ENCODE data around the gene GAS7.

The GAS7 gene

GRCh38 chr17:10094797-10095196 is 103.6 kb downstream of the GAS7 start:
- H3K36me3 ChIP-seq (ENCODE audit: insufficient read depth): no peaks in the 10 kb centered on the region
- TF ChIP-seq, protein P1, sequence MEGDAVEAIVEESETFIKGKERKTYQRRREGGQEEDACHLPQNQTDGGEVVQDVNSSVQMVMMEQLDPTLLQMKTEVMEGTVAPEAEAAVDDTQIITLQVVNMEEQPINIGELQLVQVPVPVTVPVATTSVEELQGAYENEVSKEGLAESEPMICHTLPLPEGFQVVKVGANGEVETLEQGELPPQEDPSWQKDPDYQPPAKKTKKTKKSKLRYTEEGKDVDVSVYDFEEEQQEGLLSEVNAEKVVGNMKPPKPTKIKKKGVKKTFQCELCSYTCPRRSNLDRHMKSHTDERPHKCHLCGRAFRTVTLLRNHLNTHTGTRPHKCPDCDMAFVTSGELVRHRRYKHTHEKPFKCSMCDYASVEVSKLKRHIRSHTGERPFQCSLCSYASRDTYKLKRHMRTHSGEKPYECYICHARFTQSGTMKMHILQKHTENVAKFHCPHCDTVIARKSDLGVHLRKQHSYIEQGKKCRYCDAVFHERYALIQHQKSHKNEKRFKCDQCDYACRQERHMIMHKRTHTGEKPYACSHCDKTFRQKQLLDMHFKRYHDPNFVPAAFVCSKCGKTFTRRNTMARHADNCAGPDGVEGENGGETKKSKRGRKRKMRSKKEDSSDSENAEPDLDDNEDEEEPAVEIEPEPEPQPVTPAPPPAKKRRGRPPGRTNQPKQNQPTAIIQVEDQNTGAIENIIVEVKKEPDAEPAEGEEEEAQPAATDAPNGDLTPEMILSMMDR (conservative IDR thresholded peaks at IDR 0.05; ENCODE audit: low read depth, low read length): no peak
- H3K27me3 ChIP-seq (ENCODE audit: insufficient read depth, low read depth): no peaks in the 10 kb centered on the region
- no peak overlapping the region for H3K9ac ChIP-seq
- no peaks in the 10 kb centered on the region for H3K79me2 ChIP-seq (ENCODE audit: insufficient read depth, low read depth)
- no peaks in the 10 kb centered on the region for H4K20me1 ChIP-seq (ENCODE audit: insufficient read depth)
- no peak overlapping the region for H2AFZ ChIP-seq (ENCODE audit: low read depth)
- no peak overlapping the region for H3K4me2 ChIP-seq
- H3K27ac ChIP-seq: no peak overlapping the region
- H3K4me1 ChIP-seq (ENCODE audit: low read depth, poor library complexity, severe bottlenecking): no peaks in the 10 kb centered on the region
- H3K4me3 ChIP-seq (IDR thresholded peaks at IDR 0.05; ENCODE audit: insufficient read depth, low read depth, low read length): no peak overlapping the region

DNA sequence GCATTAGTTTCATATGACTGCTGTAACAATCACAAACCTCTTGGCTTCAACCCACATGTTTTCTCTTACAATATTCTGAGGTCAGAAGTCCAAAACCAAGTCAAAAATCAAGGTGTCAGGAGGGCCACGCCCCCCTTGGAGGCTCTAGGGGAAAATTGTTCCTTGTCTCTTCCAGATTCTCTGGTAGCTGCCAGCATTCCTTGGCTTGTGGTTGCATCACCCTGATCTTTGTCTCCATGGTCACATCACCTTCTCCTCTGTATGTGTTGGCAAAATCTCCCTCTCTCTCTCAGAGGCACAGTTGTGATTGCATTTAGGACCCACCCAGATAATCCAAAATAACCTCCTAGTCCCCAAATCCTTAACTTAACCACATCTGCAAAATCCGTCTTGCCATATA is 105.8 kb downstream of the GAS7 start:
- Histone ChIP-seq H3K27ac (no peak overlapping the region), H2AFZ (ENCODE audit: low read depth) (no peak overlapping the region), H3K27me3 (ENCODE audit: insufficient read depth, low read depth) (no peaks in the 10 kb centered on the region), H3K36me3 (ENCODE audit: insufficient read depth) (no peaks in the 10 kb centered on the region), H3K9ac (no peak overlapping the region), H3K4me1 (ENCODE audit: low read depth, poor library complexity, severe bottlenecking) (no peaks in the 10 kb centered on the region), H4K20me1 (ENCODE audit: insufficient read depth) (no peaks in the 10 kb centered on the region), H3K4me2 (no peak overlapping the region), H3K79me2 (ENCODE audit: insufficient read depth, low read depth) (no peaks in the 10 kb centered on the region), H3K4me3 (IDR thresholded peaks at IDR 0.05; ENCODE audit: insufficient read depth, low read depth, low read length) (no peak overlapping the region)
- TF ChIP-seq, protein P1 (conservative IDR thresholded peaks at IDR 0.05; ENCODE audit: low read depth, low read length): no peak

DNA sequence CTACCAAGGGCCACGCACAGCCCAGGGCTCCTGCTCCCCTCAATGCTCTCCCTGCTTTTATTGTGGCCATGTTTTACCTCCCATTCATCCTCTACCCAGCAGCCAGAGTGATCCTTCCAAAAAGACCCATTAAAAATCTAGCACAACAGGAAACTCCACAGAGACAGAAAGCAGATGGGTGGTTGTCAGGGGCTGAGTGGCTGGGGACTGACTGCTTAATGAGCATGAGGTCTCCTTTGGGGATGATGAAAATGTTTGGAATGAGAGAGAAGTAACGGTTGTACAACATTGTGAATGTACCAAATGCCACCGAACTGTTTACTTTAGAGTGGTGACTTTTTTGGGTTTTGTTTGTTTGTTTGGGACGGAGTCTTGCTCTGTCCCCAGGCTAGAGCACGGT is 107.4 kb downstream of the GAS7 start:
- Histone ChIP-seq H4K20me1 (ENCODE audit: insufficient read depth) (no peaks in the 10 kb centered on the region), H3K4me2 (no peak overlapping the region), H3K9ac (no peak overlapping the region), H3K79me2 (ENCODE audit: insufficient read depth, low read depth) (no peaks in the 10 kb centered on the region), H2AFZ (ENCODE audit: low read depth) (no peak overlapping the region), H3K4me3 (IDR thresholded peaks at IDR 0.05; ENCODE audit: insufficient read depth, low read depth, low read length) (no peak overlapping the region), H3K4me1 (ENCODE audit: low read depth, poor library complexity, severe bottlenecking) (no peaks in the 10 kb centered on the region), H3K27ac (no peak overlapping the region), H3K27me3 (ENCODE audit: insufficient read depth, low read depth) (no peaks in the 10 kb centered on the region), H3K36me3 (ENCODE audit: insufficient read depth) (no peaks in the 10 kb centered on the region)
- TF ChIP-seq, protein P1 (conservative IDR thresholded peaks at IDR 0.05; ENCODE audit: low read depth, low read length): no peak

DNA sequence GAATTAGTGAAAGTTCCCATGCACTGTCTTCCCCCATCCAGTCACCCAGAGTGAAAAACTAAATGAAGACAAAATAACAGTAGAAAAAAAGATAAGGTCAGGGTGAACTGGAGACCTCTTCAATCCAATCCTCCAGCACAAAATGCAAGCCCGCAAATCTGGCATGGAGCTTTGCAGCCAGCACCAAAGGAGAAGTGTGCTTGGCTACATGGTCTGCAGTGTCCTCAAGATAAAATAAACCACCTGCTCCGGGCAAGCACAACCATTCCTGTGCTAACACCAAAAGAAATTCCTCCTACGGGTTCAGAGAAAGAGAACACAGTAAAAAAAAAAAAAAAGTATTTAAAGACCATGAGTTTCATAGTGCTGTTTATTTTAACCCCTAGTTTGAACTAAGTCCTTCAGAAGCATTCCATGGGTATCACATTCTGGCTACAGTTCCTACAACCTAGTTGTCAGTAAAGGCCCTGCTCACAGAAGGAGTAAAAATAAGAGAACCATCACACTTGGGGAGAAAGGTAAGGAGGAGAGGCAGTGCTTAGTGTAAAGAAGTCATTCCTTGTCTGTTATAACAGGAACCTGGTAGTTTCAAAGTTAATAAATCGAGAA is 109.1 kb downstream of the GAS7 start:
- H3K27ac ChIP-seq: no peak overlapping the region
- no peaks in the 10 kb centered on the region for H3K79me2 ChIP-seq (ENCODE audit: insufficient read depth, low read depth)
- H3K9ac ChIP-seq: no peak overlapping the region
- no peak overlapping the region for H2AFZ ChIP-seq (ENCODE audit: low read depth)
- no peaks in the 10 kb centered on the region for H3K36me3 ChIP-seq (ENCODE audit: insufficient read depth)
- no peaks in the 10 kb centered on the region for H3K4me1 ChIP-seq (ENCODE audit: low read depth, poor library complexity, severe bottlenecking)
- H3K27me3 ChIP-seq (ENCODE audit: insufficient read depth, low read depth): no peaks in the 10 kb centered on the region
- no peaks in the 10 kb centered on the region for H4K20me1 ChIP-seq (ENCODE audit: insufficient read depth)
- TF ChIP-seq, protein P1 (conservative IDR thresholded peaks at IDR 0.05; ENCODE audit: low read depth, low read length): no peak
- no peak overlapping the region for H3K4me2 ChIP-seq
- H3K4me3 ChIP-seq (IDR thresholded peaks at IDR 0.05; ENCODE audit: insufficient read depth, low read depth, low read length): no peak overlapping the region

Data from KMS-11 (cell line).